Mesodermal cell (in vitro differentiated cells): ENCODE measurements around the gene TRPC4.
A peak's percentile ranks its signal among the peaks of the same experiment; 100 is the strongest.

Source experiments
- H3K27ac ChIP-seq: 2 replicates; pipeline ENCODE4 v1.7.0; 2013; ENCODE audit warnings: mild to moderate bottlenecking, low read depth, low read length, moderate library complexity; ENCODE audit not compliant: severe bottlenecking
- H3K36me3 ChIP-seq: 2 replicates; pipeline ENCODE4 v1.7.1; 2013; ENCODE audit warnings: mild to moderate bottlenecking, low read length, moderate library complexity; ENCODE audit not compliant: control insufficient read depth, insufficient read depth
- H3K4me1 ChIP-seq: one replicate; pipeline ENCODE4 v1.7.1; 2013; ENCODE audit warnings: mild to moderate bottlenecking, low read length; ENCODE audit not compliant: insufficient read depth, control insufficient read depth, poor library complexity, severe bottlenecking
- H3K4me3 ChIP-seq: 2 replicates; pipeline ENCODE4 v1.7.0; 2013; ENCODE audit warnings: low read length, control low read depth, mild to moderate bottlenecking; ENCODE audit not compliant: insufficient read depth, poor library complexity, severe bottlenecking; ENCODE audit errors: extremely low read depth
- H3K9me3 ChIP-seq: 2 replicates; pipeline ENCODE4 v1.7.1; 2013; ENCODE audit warnings: mild to moderate bottlenecking, low read length, moderate library complexity; ENCODE audit not compliant: control insufficient read depth
- WGBS, 2 experiments: methylation state at CpG; one replicate each; pipeline ENCODE4 v1.1.5; 2013; ENCODE audit warnings: missing lambda C conversion rate in 2 of 2; ENCODE audit not compliant: insufficient coverage in 2 of 2; 5-methylcytosine and 5-hydroxymethylcytosine counted together

TRPC4 gene

GRCh38 chr13:37663724-37664123 is 205.8 kb downstream of the TRPC4 start:
- no CpG with 5 or more reads among the region's 4 CpGs for WGBS, 2 experiments
- peaks cover 8% of the 10 kb centered on the region for H3K9me3 ChIP-seq
- no peak overlapping the region for H3K27ac ChIP-seq
- H3K4me1 ChIP-seq: no peaks in the 10 kb centered on the region
- H3K36me3 ChIP-seq: no peaks in the 10 kb centered on the region
- no peak overlapping the region for H3K4me3 ChIP-seq

- Histone ChIP-seq H3K9me3 (peaks cover 8% of the 10 kb centered on the region), H3K27ac (no peak overlapping the region), H3K4me1 (no peaks in the 10 kb centered on the region), H3K36me3 (no peaks in the 10 kb centered on the region), H3K4me3 (no peak overlapping the region)
- WGBS, 2 experiments: 86% methylated on average over 1 of the region's 3 CpGs; no CpG with 5 or more reads in 1 of the 2 experiments
Measured at GRCh38 chr13:37662624-37663023, 206.9 kb downstream of the TRPC4 start.

- Histone ChIP-seq H3K4me1 (no peaks in the 10 kb centered on the region), H3K27ac (no peak overlapping the region), H3K9me3 (peaks cover 5% of the 10 kb centered on the region), H3K36me3 (no peaks in the 10 kb centered on the region), H3K4me3 (no peak overlapping the region)
- WGBS, 2 experiments: no CpG with 5 or more reads among the region's 1 CpG
Measured at GRCh38 chr13:37657956-37658355, 211.6 kb downstream of the TRPC4 start.

- Histone ChIP-seq H3K4me1 (no peaks in the 10 kb centered on the region), H3K27ac (peak overlapping the region; percentile 51), H3K9me3 (peaks cover 5% of the 10 kb centered on the region), H3K36me3 (no peaks in the 10 kb centered on the region), H3K4me3 (no peak overlapping the region)
- WGBS, 2 experiments: 80 to 85% methylated on average over 1 to 2 of the region's 2 CpGs
Measured at GRCh38 chr13:37657134-37657533, 212.4 kb downstream of the TRPC4 start.

- peaks cover 5% of the 10 kb centered on the region for H3K9me3 ChIP-seq
- peak overlapping the region; percentile 51 for H3K27ac ChIP-seq
- no peaks in the 10 kb centered on the region for H3K36me3 ChIP-seq
- H3K4me1 ChIP-seq: no peaks in the 10 kb centered on the region
- 52 to 70% methylated on average over 2 to 4 of the region's 7 CpGs for WGBS, 2 experiments
- no peak overlapping the region for H3K4me3 ChIP-seq
Measured at GRCh38 chr13:37656247-37656940, 213.2 kb downstream of the TRPC4 start.

- Histone ChIP-seq H3K4me3 (no peak overlapping the region), H3K9me3 (no peaks in the 10 kb centered on the region), H3K4me1 (peaks cover under 1% of the 10 kb centered on the region), H3K36me3 (no peaks in the 10 kb centered on the region), H3K27ac (no peak overlapping the region)
- WGBS, 2 experiments: 83% methylated on average over 1 of the region's 1 CpG; no CpG with 5 or more reads in 1 of the 2 experiments
Measured at GRCh38 chr13:37652596-37652995, 217.0 kb downstream of the TRPC4 start.

- Histone ChIP-seq H3K9me3 (no peaks in the 10 kb centered on the region), H3K4me1 (peaks cover 7% of the 10 kb centered on the region), H3K36me3 (no peaks in the 10 kb centered on the region), H3K27ac (no peak overlapping the region), H3K4me3 (no peak overlapping the region)
- WGBS, 2 experiments: no CpG with 5 or more reads among the region's 1 CpG
Measured at GRCh38 chr13:37651891-37652290, 217.7 kb downstream of the TRPC4 start.

- no peaks in the 10 kb centered on the region for H3K36me3 ChIP-seq
- no peak overlapping the region for H3K4me3 ChIP-seq
- no peaks in the 10 kb centered on the region for H3K9me3 ChIP-seq
- H3K27ac ChIP-seq: no peak overlapping the region
- H3K4me1 ChIP-seq: peaks cover 27% of the 10 kb centered on the region
Measured at GRCh38 chr13:37648609-37649008, 221.0 kb downstream of the TRPC4 start.

GRCh38 chr13:37647031-37647650 is 222.4 kb downstream of the TRPC4 start:
- Histone ChIP-seq H3K4me1 (peaks cover 27% of the 10 kb centered on the region), H3K4me3 (no peak overlapping the region), H3K9me3 (no peaks in the 10 kb centered on the region), H3K36me3 (no peaks in the 10 kb centered on the region), H3K27ac (peak overlapping the region; percentile 84)
- 31 to 42% methylated on average over 5 of the region's 5 CpGs for WGBS, 2 experiments

- H3K4me3 ChIP-seq: no peak overlapping the region
- peak overlapping the region; percentile 84 for H3K27ac ChIP-seq
- no peaks in the 10 kb centered on the region for H3K36me3 ChIP-seq
- no peaks in the 10 kb centered on the region for H3K9me3 ChIP-seq
- H3K4me1 ChIP-seq: peaks cover 27% of the 10 kb centered on the region
- no CpG with 5 or more reads among the region's 3 CpGs for WGBS, 2 experiments
Measured at GRCh38 chr13:37646531-37646930, 223.0 kb downstream of the TRPC4 start.

- Histone ChIP-seq H3K4me1 (peaks cover 27% of the 10 kb centered on the region), H3K4me3 (no peak overlapping the region), H3K27ac (peak overlapping the region; percentile 80), H3K9me3 (no peaks in the 10 kb centered on the region), H3K36me3 (no peaks in the 10 kb centered on the region)
- WGBS, 2 experiments: 35 to 50% methylated on average over 4 to 7 of the region's 7 CpGs
Measured at GRCh38 chr13:37645181-37645740, 224.3 kb downstream of the TRPC4 start.
